Karpas-422 (cell line): ENCODE data around the gene RPL10. TPM values are rescaled to one million over a fixed set of nuclear protein-coding genes. Genes with fewer than 3 reads are reported as not detected.
"Not testable (repeated sequence)": the region's sequence is repeated elsewhere in the genome, so short reads cannot be mapped to it uniquely, and the experiment has no call there.

Experiments used
- DNase-seq: peaks from one replicate; pipeline ENCODE4 v3.0.0-alpha.2; 2015
- H2AFZ ChIP-seq: fragments of 200-600 bp; sonication (generic); 2 replicates; pipeline ENCODE4 v1.6.1; 2014; ENCODE audit warnings: antibody characterized with exemption, low read length, mixed read lengths
- H3K27ac ChIP-seq: fragments of 200-600 bp; sonication (generic); 2 replicates; pipeline ENCODE4 v1.5.1; 2014; ENCODE audit warnings: mild to moderate bottlenecking, low read length, moderate library complexity
- H3K27me3 ChIP-seq: fragments of 200-600 bp; sonication (generic); 2 replicates; pipeline ENCODE4 v1.6.1; 2014; ENCODE audit warnings: low read length, mixed read lengths
- H3K36me3 ChIP-seq: fragments of 200-600 bp; sonication (generic); 2 replicates; pipeline ENCODE4 v1.6.1; 2014; ENCODE audit warnings: low read length, mixed read lengths; ENCODE audit not compliant: insufficient read depth
- H3K4me1 ChIP-seq: fragments of 200-600 bp; sonication (generic); 2 replicates; pipeline ENCODE4 v1.6.1; 2014; ENCODE audit warnings: mild to moderate bottlenecking, low read length, mixed read lengths
- H3K4me2 ChIP-seq: fragments of 200-600 bp; sonication (generic); 2 replicates; pipeline ENCODE4 v1.6.1; 2014; ENCODE audit warnings: low read length, low read depth, mild to moderate bottlenecking; ENCODE audit not compliant: poor library complexity, severe bottlenecking
- H3K4me3 ChIP-seq: fragments of 200-600 bp; sonication (generic); 2 replicates; pipeline ENCODE4 v1.5.1; 2014; ENCODE audit warnings: mild to moderate bottlenecking, antibody characterized with exemption, low read length, mixed read lengths
- H3K79me2 ChIP-seq: fragments of 200-600 bp; sonication (generic); 2 replicates; pipeline ENCODE4 v1.6.1; 2014; ENCODE audit warnings: mild to moderate bottlenecking, low read length, mixed read lengths
- H3K9ac ChIP-seq: fragments of 200-600 bp; sonication (generic); 2 replicates; pipeline ENCODE4 v1.6.0; 2014; ENCODE audit warnings: low read length
- H3K9me2 ChIP-seq: fragments of 200-600 bp; sonication (generic), shearing (Covaris generic); replicated peaks from 2 replicates; pipeline ENCODE4 v1.6.0; 2014; ENCODE audit warnings: mild to moderate bottlenecking, low read length, moderate library complexity; ENCODE audit not compliant: insufficient read depth
- H3K9me3 ChIP-seq: fragments of 300-700, 200-600 bp; sonication (generic); 2 replicates; pipeline ENCODE4 v1.6.1; 2014; ENCODE audit warnings: low read length, mixed read lengths
- H4K20me1 ChIP-seq: fragments of 200-600 bp; sonication (generic); 2 replicates; pipeline ENCODE4 v1.6.1; 2014; ENCODE audit warnings: mild to moderate bottlenecking, antibody characterized with exemption, low read length, low read depth; ENCODE audit not compliant: insufficient read depth
- total RNA-seq: library from RNA; depleted of rRNA; stranded (reverse); fragments of >200 nt; shearing (Covaris generic); gene quantifications from 2 replicates; pipeline ENCODE4 v1.2.3, GENCODE V29; 2014; ENCODE audit warnings: low replicate concordance

RPL10 gene
- total RNA-seq, 1 experiment from 2014 or later, result 4,432 TPM

- Histone ChIP-seq H3K36me3 (no peaks in the 10 kb centered on the region), H3K27ac (no peak overlapping the region), H3K4me3 (no peak overlapping the region), H3K27me3 (no peaks in the 10 kb centered on the region), H3K9me3 (no peaks in the 10 kb centered on the region), H4K20me1 (no peaks in the 10 kb centered on the region), H2AFZ (no peak overlapping the region), H3K79me2 (peaks cover 10% of the 10 kb centered on the region), H3K9me2 (no peaks in the 10 kb centered on the region), H3K4me2 (no peak overlapping the region), H3K9ac (0 out of 2 replicates have a peak overlapping the region, but pooled peaks have one; percentile 17), H3K4me1 (peaks cover 11% of the 10 kb centered on the region)
- DNase-seq, result no peak
Observed at GRCh38 chrX:154384284-154384892, 13.8 kb upstream of the RPL10 start.

DNA sequence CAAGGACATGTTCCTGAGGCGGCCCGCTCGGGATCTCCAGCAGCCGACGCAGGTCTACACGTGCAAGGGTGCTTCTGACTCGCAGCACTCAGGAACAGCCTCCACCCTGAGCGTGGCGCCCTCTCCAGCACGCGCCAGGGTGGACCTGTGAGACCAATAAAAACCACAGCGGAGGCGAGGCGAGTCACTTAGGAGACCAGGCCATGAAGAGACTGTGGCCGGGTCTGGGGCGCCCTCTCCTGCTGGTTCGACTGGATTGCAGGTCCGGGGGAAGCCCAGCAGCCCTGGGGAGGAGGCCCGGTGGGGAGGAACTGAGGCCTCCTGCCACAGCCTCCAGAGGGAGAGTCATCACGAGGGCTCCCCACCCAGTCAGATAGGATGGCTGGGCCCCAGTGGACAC is 10.1 kb upstream of the RPL10 start:
- H3K79me2 ChIP-seq, H2AFZ ChIP-seq, H3K9me2 ChIP-seq, H3K27ac ChIP-seq, H3K4me3 ChIP-seq, H3K9ac ChIP-seq, H3K4me1 ChIP-seq, H3K36me3 ChIP-seq, DNase-seq, H3K4me2 ChIP-seq, H3K9me3 ChIP-seq, H4K20me1 ChIP-seq, H3K27me3 ChIP-seq: not testable (repeated sequence)

DNA sequence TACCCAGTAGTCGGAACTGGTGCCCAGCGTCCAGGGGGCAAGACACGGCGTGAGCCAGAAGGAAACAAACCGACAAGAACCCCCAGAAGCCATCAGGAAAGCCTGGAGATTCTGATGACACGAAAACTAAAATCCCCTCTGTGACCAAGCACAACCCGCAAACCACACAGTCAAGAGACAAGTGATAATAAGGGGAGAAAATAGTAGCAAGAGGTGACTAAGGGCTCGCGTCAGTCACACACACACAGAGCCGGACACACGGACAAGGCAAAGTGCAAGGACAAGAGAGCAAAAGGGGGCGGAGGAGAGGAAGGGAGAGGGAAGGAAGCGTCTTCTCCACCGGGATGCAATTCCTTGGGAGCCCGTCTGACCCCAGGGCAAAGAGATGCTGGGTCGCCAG is 9.5 kb upstream of the RPL10 start:
- not testable (repeated sequence) for H3K4me3 ChIP-seq, H3K27ac ChIP-seq, H3K4me2 ChIP-seq, H3K4me1 ChIP-seq, H3K9me2 ChIP-seq, H4K20me1 ChIP-seq, H2AFZ ChIP-seq, H3K79me2 ChIP-seq, H3K27me3 ChIP-seq, DNase-seq, H3K9ac ChIP-seq, H3K9me3 ChIP-seq, H3K36me3 ChIP-seq

DNA sequence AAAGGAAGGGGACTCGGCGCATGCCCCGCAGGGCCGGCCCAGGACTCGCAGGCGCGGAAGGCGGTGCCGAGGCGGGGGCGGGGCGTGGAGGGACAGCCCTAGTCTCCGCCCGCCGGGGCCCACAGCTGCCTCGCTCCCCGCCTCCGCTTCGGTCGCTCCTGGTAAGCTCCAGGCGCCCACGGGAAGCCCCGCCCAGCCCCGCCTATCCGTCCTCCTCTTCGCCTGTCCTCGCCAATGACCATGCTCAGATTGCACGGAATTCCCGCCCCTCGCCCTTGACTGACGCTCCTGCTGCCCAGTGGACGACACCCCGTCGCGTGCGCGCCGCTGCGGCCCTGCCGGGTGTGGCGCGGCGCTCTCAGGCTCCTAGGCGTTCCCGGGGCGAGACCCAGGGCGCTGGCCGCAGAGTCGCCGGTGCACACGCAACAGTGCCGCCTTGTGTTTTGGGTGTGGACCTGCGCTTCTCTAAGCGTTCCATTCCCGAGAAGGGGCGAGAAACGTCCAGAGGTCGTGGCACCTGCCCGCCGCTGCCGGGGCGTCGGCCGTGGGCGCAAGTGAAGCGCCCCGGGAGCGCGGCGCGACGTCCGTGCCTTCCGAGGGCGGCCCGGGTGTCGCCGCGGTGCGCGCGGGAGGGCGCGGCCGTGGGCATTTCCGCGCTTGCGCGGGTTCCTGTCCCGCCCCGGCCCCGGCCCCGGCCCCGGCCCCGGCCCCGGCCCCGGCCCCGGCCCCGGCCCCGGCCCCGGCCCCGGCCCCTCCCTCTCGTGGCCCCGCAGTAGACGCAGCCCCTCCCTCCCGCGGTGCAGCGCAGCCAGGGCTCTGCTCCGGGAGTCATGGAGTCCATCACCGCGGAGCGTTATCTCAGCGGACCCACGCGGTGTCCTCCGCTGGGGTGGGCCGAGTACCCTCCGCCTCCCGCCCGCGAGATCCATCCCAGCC is 8.1 kb upstream of the RPL10 start:
- DNase-seq, H3K79me2 ChIP-seq, H3K27ac ChIP-seq: not testable (repeated sequence)

DNA sequence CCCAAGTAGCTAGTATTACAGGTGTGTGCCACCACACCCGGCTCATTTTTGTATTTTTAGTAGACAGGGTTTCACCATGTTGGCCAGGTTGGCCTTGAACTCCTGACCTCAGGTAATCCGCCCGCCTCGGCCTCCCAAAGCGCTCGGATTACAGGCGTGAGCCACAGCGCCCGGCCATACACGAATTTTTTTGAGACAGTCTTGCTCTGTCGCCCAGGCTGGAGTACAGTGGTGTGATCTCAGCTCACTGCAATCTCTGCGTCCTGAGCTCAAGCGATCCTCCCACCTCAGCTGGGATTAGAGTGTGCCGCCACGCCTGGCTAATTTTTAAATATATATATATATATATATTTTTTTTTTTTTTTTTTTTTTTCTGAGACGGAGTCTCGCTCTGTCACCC is 1.8 kb upstream of the RPL10 start:
- not testable (repeated sequence) for H3K27me3 ChIP-seq, H3K9me3 ChIP-seq, H3K9me2 ChIP-seq, H2AFZ ChIP-seq, H3K4me2 ChIP-seq, H3K9ac ChIP-seq, H3K4me3 ChIP-seq, H3K27ac ChIP-seq, DNase-seq, H4K20me1 ChIP-seq
- peaks cover 14% of the 10 kb centered on the region; the same call in 1 of the 2 replicates for H3K79me2 ChIP-seq
- H3K4me1 ChIP-seq, result peaks cover 15% of the 10 kb centered on the region
- peaks cover 15% of the 10 kb centered on the region for H3K36me3 ChIP-seq

More for the DNA sequence above, 8.1 kb upstream of the RPL10 start:
- H3K9ac ChIP-seq, H3K27me3 ChIP-seq, H3K4me2 ChIP-seq, H3K4me1 ChIP-seq, H3K4me3 ChIP-seq, H4K20me1 ChIP-seq, H2AFZ ChIP-seq, H3K9me3 ChIP-seq, H3K36me3 ChIP-seq, H3K9me2 ChIP-seq: not testable (repeated sequence)

DNA sequence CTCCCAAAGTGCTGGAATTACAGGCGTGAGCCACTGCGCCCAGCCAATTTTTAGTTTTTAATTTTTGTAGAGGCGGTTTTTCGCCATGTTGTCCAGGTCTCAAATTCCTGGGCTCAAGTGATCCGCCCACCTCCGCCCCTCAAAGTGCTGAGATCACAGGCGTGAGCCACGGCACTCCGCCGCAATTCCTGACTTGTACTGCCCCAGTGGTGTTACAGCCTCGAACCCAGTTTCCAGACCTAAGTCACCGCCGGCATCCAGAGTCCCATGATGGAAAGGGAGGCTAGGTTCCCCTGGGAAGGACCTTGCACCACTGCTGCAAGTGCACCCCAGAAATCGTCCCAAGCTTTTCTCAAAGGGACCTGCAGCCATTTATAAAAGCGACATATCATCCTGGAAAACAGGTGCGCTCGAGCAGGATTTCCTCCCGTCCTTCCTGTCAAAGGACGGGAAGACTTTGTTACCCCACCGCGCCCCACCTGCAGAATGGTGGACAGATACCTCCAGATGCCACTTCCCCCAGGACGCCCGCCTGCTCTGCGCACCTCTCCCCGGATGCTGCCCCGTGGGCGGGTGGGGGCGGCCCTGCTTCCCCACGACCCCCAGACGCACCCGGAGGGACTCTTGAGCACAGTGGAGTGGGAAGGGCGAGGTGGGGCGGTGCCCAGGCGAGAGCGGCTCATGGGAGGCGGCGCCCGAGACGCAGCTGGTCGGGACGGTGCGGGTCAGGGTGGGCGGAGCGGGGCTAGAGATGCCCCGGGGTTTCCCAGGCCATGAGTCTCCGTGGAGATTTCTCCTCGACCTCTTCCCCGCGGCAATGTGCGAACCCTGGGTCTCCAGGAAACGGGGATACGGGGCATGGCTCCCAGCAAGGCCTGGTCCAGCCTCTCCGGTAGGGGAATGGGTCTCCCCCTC is 947 bp upstream of the RPL10 start:
- peak overlapping the region; percentile 78 for H3K4me2 ChIP-seq
- H3K4me3 ChIP-seq, result peak overlapping the region; percentile 82
- no peaks in the 10 kb centered on the region for H3K9me3 ChIP-seq
- no peaks in the 10 kb centered on the region for H4K20me1 ChIP-seq
- peaks cover 15% of the 10 kb centered on the region for H3K36me3 ChIP-seq
- H3K4me1 ChIP-seq, result peaks cover 15% of the 10 kb centered on the region
- H3K27me3 ChIP-seq, result no peaks in the 10 kb centered on the region
- peak overlapping the region; percentile 94 for H3K27ac ChIP-seq
- H2AFZ ChIP-seq, result no peak overlapping the region
- H3K9me2 ChIP-seq, result no peaks in the 10 kb centered on the region
- DNase-seq, result peak; percentile 86
- H3K9ac ChIP-seq, result peak overlapping the region; percentile 96
- H3K79me2 ChIP-seq, result peaks cover 14% of the 10 kb centered on the region; the same call in 1 of the 2 replicates

DNA sequence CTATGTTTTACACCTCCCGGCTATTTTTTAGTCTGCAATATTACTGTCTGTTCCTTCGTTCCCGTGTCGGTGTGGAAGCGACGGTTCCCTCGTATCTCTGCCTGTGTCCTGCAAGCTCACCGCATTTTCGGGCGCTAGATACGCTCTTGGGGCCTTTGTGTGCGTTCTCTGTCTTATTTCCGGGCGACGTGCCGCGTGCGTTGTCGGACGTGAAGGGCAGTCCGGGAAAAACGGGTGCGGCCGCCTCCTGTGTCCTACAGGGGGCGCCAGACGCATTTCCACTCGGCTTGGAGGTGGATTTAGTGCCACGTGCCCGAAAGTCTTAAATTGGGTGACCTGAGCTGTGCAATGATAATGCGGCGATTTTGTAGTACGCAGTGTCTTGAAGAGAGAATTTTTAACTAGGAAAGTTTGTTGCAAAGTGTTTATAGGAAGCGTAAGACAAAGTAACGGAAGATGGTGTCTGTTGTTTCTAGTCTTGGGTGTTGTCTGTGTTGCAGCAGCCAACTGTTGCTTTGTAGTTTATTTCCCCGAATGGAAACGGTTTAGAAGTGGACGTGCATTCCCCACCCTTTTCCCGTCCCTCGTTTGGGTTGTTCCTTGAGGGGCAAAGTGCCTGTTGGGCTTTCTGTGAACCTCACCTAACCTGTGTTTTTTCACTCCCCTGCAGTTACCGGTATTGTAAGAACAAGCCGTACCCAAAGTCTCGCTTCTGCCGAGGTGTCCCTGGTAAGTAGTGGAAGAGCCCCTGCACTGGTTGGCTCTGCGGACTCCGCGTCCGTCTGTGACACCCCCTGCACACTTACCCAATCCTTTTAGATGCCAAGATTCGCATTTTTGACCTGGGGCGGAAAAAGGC is 720 bp downstream of the RPL10 start:
- Histone ChIP-seq H3K36me3 (peaks cover 15% of the 10 kb centered on the region), H3K9me3 (no peaks in the 10 kb centered on the region), H3K9ac (peak overlapping the region; percentile 98), H3K4me2 (peak overlapping the region; percentile 83), H3K4me1 (peaks cover 15% of the 10 kb centered on the region), H3K4me3 (peak overlapping the region; percentile 82), H3K9me2 (no peaks in the 10 kb centered on the region), H4K20me1 (no peaks in the 10 kb centered on the region), H3K79me2 (peaks cover 14% of the 10 kb centered on the region; the same call in 1 of the 2 replicates), H3K27me3 (no peaks in the 10 kb centered on the region), H3K27ac (peak overlapping the region; percentile 94), H2AFZ (no peak overlapping the region)
- peak; percentile 92 for DNase-seq
